HG02885 (cell line): ENCODE measurements around the gene PHF1.

Experiments
- ATAC-seq: cut with Tn5 transposase; IDR thresholded peaks from one replicate; pipeline ENCODE4 v1.9.1; 2021; ENCODE audit warnings: mild to moderate bottlenecking; ENCODE audit not compliant: unreplicated experiment, poor library complexity

The PHF1 gene

GRCh38 chr6:33417128-33417902 is 6.5 kb downstream of the PHF1 start:
- no peak for ATAC-seq

- ATAC-seq: peak; percentile 89
Observed at GRCh38 chr6:33417903-33418689, 7.3 kb downstream of the PHF1 start, which contains the start of gene CUTA. CUTA (minus strand) TSS chr6:33418107; CDS start chr6:33418000, 107 bp downstream.

- no peak for ATAC-seq
Observed at GRCh38 chr6:33418690-33419291, 8.0 kb downstream of the PHF1 start.

GRCh38 chr6:33419580-33420490 is 9.0 kb downstream of the PHF1 start, which contains the start of gene SYNGAP1:
SYNGAP1 (plus strand) TSS chr6:33420065; CDS start chr6:33420265, 200 bp downstream.
- no peak for ATAC-seq

GRCh38 chr6:33420491-33421343 is 9.9 kb downstream of the PHF1 start:
- no peak for ATAC-seq

- no peak for ATAC-seq
Observed at GRCh38 chr6:33421344-33421643, 10.5 kb downstream of the PHF1 start.

- no peak for ATAC-seq
Observed at GRCh38 chr6:33423777-33424176, 13.0 kb downstream of the PHF1 start.

- ATAC-seq: no peak
Observed at GRCh38 chr6:33424855-33425667, 14.2 kb downstream of the PHF1 start.

GRCh38 chr6:33425668-33426577 is 15.1 kb downstream of the PHF1 start:
- ATAC-seq: peak; percentile 50

GRCh38 chr6:33426590-33427511 is 16.0 kb downstream of the PHF1 start:
- no peak for ATAC-seq

- ATAC-seq: no peak
Observed at GRCh38 chr6:33427585-33428223, 16.9 kb downstream of the PHF1 start.

- no peak for ATAC-seq
Observed at GRCh38 chr6:33428224-33428965, 17.6 kb downstream of the PHF1 start.

- ATAC-seq: no peak
Observed at GRCh38 chr6:33428966-33429749, 18.3 kb downstream of the PHF1 start.

GRCh38 chr6:33429750-33430052 is 18.9 kb downstream of the PHF1 start:
- no peak for ATAC-seq

GRCh38 chr6:33430334-33430733 is 19.5 kb downstream of the PHF1 start:
- ATAC-seq: no peak
